ENCODE results near the gene ASTN2.

ASTN2 gene

GRCh38 chr9:116741086-116741740 lies 673.6 kb downstream of the ASTN2 start:
- DNase-seq (ENCODE audit: low read depth in 2 of 2), result no peak

- DNase-seq (ENCODE audit: low read depth in 2 of 2), result peak; percentile 2 to 63
Measured at GRCh38 chr9:116737152-116737546, 677.7 kb downstream of the ASTN2 start.

- no peak for DNase-seq (ENCODE audit: low read depth in 2 of 2)
Measured at GRCh38 chr9:116736399-116737151, 678.3 kb downstream of the ASTN2 start.

- DNase-seq (ENCODE audit: low read depth in 2 of 2), result no peak
Measured at GRCh38 chr9:116733010-116733641, 681.7 kb downstream of the ASTN2 start.

- DNase-seq (ENCODE audit: low read depth in 2 of 2), result no peak
Measured at GRCh38 chr9:116726602-116727001, 688.3 kb downstream of the ASTN2 start.

GRCh38 chr9:116724123-116724522 lies 690.7 kb downstream of the ASTN2 start:
- no peak for DNase-seq (ENCODE audit: low read depth in 2 of 2)

- DNase-seq (ENCODE audit: low read depth in 2 of 2), result no peak
Measured at GRCh38 chr9:116721944-116722343, 692.9 kb downstream of the ASTN2 start.

GRCh38 chr9:116721411-116721810 lies 693.4 kb downstream of the ASTN2 start:
- DNase-seq (ENCODE audit: low read depth in 2 of 2), result no peak

GRCh38 chr9:116720111-116720510 lies 694.7 kb downstream of the ASTN2 start:
- DNase-seq (ENCODE audit: low read depth in 2 of 2), result no peak

- DNase-seq (ENCODE audit: low read depth in 2 of 2), result no peak
Measured at GRCh38 chr9:116718111-116718510, 696.7 kb downstream of the ASTN2 start.

- DNase-seq (ENCODE audit: low read depth in 2 of 2), result no peak
Measured at GRCh38 chr9:116717150-116717549, 697.7 kb downstream of the ASTN2 start.

- no peak for DNase-seq (ENCODE audit: low read depth in 2 of 2)
Measured at GRCh38 chr9:116716438-116716837, 698.4 kb downstream of the ASTN2 start.

GRCh38 chr9:116715751-116716150 lies 699.1 kb downstream of the ASTN2 start:
- no peak for DNase-seq (ENCODE audit: low read depth in 2 of 2)

- no peak for DNase-seq (ENCODE audit: low read depth in 2 of 2)
Measured at GRCh38 chr9:116713271-116713670, 701.6 kb downstream of the ASTN2 start.

GRCh38 chr9:116712781-116713180 lies 702.1 kb downstream of the ASTN2 start:
- no peak for DNase-seq (ENCODE audit: low read depth in 2 of 2)

- no peak for DNase-seq (ENCODE audit: low read depth in 2 of 2)
Measured at GRCh38 chr9:116706310-116707290, 708.3 kb downstream of the ASTN2 start.

GRCh38 chr9:116705531-116705930 lies 709.3 kb downstream of the ASTN2 start:
- DNase-seq (ENCODE audit: low read depth in 2 of 2), result no peak

GRCh38 chr9:116704470-116704869 lies 710.4 kb downstream of the ASTN2 start:
- DNase-seq (ENCODE audit: low read depth in 2 of 2), result no peak

GRCh38 chr9:116703634-116704033 lies 711.2 kb downstream of the ASTN2 start:
- no peak for DNase-seq (ENCODE audit: low read depth in 2 of 2)

- DNase-seq (ENCODE audit: low read depth in 2 of 2), result no peak
Measured at GRCh38 chr9:116701940-116702642, 712.8 kb downstream of the ASTN2 start.
